Measurements from ENCODE around the gene ZNF768.

DNA sequence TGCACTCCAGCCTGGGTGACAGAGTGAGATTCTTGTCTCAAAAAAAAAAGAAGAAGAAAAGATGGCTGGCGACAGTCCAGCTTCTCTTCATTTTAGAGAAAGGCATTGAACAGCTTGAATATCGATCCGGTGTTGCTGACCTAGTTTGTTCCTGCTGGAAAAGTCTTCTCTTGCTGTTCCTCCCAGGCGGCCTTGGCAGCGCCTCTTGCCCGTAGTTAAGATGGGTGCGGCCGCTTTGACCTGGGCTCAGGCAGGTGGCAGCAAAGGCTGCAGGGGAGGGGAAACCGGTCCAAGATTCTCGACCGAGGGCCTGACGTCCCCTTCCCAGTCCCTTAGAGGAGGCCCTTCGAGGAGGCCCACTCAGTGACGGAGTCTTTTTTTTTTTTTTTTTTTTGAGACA, 35.7 kb upstream of the ZNF768 start:
- TF ChIP-seq, protein P1, sequence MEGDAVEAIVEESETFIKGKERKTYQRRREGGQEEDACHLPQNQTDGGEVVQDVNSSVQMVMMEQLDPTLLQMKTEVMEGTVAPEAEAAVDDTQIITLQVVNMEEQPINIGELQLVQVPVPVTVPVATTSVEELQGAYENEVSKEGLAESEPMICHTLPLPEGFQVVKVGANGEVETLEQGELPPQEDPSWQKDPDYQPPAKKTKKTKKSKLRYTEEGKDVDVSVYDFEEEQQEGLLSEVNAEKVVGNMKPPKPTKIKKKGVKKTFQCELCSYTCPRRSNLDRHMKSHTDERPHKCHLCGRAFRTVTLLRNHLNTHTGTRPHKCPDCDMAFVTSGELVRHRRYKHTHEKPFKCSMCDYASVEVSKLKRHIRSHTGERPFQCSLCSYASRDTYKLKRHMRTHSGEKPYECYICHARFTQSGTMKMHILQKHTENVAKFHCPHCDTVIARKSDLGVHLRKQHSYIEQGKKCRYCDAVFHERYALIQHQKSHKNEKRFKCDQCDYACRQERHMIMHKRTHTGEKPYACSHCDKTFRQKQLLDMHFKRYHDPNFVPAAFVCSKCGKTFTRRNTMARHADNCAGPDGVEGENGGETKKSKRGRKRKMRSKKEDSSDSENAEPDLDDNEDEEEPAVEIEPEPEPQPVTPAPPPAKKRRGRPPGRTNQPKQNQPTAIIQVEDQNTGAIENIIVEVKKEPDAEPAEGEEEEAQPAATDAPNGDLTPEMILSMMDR (IDR thresholded peaks at IDR 0.05): no peak
- no peak for TF ChIP-seq EZH2 (IDR thresholded peaks at IDR 0.05; ENCODE audit: borderline replicate concordance, insufficient read depth, low read depth, low read length, poor library complexity, severe bottlenecking)
